Ecto neural progenitor cell (in vitro differentiated cells): ENCODE results near the gene NKAIN1.
"Not testable (repeated sequence)": the region's sequence is repeated elsewhere in the genome, so short reads cannot be mapped to it uniquely, and the experiment has no call there.

ENCODE experiments used
- DNase-seq: peaks from one replicate; pipeline ENCODE4 v3.0.0-alpha.2; 2018; ENCODE audit warnings: low spot score

NKAIN1 gene

DNA sequence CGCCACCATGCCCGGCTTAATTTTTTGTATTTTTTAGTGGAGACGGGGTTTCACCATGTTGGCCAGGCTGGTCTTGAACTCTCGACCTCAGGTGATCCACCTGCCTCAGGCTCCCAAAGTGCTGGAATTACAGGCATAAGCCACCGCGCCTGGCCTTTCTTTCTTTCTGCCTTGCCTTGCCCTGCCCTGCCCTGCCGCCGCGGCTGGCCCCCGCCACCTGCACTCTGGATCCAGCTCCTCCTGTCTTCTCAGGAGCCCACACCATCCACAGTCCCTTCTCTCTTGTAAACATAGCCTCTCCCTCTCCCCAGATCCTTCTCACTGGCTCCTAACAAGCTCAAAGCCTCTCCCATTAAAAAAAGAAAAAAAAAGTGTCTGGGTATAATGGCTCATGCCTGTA is 44.4 kb downstream of the NKAIN1 start:
- not testable (repeated sequence) for DNase-seq

DNA sequence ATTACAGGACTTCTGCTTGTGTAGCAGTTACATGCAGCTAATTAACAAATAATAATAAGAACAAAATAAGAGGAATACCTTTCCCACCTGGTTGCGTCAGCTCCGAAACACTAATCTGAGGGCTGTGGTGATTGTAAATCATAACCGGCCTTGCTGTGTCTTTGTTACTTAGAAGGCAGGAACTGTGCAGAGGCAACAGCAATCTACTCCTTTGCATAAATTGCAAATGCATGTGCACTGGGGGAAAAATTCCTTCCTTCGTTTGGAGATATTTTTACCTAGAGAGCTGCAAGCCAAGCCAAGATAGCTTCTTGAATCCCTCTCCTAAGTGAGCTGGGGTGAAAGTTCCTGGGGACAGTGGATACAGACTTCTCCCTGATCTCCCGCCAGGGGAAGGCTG is 46.0 kb downstream of the NKAIN1 start:
- DNase-seq, result no peak

DNA sequence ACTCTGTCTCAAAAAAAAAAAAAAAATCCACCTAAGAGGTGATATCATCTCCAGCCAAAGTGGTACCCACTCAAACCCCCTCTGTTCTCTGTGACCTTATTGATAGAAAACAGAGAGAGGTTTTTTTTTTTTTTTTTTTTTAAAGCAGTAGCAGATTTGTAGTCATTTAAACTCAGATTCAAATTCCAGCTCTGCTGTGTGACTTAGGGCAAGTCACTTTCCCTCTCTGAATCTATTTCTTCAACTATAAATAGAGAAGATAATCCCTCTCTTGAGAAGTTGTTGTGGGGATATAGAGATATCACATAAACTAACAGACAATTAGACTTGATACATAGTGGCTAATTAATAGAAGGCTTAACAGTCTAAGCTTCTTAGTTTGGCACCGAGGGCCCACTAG is 48.4 kb downstream of the NKAIN1 start:
- DNase-seq, result no peak

DNA sequence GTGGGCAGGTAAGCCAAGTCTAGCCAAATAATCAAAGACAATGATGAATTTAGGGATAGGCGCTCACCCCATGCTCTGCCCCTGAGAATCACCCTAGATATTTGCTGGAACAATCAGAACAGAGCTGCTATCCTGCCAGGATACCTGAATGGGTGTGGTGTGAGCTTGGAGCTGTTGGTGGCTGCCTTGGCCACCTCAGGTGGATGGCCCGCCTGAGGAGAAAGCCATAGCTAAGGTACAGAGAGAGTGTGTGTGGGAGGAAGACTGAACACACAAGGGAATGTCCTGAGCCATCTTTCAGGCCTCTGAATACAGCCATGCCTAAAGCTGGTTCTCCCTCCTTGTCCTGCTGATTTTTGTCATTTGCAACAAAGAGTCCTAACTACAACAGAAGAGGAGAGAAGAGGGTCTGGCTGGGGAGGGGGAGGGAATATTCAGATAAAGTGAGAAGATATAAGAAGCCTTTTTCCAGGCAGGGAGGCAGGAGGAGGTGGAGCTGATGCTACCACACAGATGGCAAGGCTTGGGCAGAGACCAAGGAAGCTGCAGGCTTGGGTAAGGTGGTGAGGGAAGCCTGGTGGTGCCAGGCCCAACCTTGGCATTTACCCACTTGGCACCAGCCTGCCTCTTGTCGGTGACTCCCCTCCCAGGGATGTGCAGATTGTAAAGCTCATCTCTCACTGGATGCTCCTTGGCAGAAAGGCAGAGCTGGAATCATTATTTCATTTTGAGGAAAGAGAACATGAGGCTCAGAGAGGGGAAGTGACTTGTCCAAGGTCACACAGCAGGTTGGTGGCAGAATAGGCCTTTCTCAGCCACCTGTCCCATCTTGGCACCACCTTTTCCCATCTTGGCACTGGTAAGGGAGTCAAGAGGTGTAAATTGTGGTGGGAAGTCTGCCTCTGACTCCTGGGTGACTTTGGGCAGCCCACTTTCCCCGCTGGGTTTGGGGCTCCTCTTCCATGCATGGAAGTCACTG is 49.7 kb downstream of the NKAIN1 start:
- DNase-seq, result no peak

DNA sequence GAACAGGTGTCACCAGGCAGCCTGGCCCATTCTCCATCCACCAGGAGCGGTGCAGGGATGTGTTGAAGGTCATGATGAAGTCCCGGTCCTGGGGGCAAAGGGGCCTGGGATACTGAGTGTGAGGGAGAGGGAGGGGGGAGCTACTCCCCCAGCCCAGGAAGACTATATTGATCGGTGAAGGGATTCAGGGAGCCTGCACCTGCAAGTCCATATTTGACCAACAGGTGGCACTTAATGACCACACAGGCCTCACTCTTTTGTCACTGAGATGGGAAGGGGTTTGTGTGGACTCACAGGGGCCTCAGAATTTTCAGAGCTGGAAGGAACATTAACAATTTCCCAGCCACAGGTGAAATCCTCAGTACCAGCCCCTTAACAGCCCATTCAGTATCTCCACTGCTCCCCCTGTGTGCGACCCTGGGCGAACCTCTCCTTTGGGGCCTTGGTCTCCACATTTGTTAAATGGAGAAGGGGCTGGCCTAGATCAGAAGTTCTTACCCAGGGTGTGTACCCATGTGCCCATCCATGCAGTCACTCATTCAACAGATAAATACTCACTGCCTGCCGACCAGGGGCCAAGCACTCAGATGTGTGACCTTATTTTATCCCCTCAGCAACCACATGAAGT is 55.6 kb downstream of the NKAIN1 start:
- peak; percentile 74 for DNase-seq

DNA sequence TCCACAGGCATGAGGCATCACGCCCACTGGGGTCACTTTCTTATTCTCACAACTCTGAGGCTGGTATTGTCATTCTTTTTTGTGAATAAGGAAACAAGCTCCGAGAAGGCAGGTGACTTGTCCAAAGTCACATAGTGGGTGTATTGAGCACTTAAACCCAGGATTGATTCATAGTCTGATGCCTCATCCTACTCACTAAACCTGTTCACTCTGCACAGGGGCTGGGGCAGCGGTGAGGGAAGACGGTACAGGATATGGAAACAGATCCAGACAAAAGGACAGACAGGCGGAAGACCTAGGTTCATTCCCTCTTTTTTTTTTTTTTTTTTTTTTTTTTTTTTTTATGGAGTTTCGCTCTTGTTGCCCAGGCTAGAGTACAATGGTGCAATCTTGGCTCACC is 56.6 kb downstream of the NKAIN1 start:
- DNase-seq, result no peak

DNA sequence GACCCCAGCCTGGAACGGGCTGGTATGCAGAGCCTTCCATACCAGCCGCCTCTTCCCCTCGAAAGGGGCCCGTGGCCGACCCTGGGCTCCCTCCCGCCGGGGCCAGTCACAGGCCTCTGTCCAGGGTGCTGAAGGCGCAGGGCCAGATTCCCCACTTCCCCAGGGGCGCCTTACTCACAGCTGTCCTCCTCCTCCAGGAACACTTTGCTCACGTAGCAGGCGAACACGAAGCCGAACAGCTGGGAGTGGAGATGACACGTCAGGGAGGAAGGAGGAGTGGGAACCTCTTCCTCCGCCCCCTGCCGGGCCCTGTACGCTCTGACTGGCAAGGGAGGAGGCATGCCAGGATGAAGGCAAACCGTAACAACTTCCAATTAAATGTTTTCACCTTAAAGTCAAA is 57.3 kb downstream of the NKAIN1 start:
- DNase-seq, result peak; percentile 91

DNA sequence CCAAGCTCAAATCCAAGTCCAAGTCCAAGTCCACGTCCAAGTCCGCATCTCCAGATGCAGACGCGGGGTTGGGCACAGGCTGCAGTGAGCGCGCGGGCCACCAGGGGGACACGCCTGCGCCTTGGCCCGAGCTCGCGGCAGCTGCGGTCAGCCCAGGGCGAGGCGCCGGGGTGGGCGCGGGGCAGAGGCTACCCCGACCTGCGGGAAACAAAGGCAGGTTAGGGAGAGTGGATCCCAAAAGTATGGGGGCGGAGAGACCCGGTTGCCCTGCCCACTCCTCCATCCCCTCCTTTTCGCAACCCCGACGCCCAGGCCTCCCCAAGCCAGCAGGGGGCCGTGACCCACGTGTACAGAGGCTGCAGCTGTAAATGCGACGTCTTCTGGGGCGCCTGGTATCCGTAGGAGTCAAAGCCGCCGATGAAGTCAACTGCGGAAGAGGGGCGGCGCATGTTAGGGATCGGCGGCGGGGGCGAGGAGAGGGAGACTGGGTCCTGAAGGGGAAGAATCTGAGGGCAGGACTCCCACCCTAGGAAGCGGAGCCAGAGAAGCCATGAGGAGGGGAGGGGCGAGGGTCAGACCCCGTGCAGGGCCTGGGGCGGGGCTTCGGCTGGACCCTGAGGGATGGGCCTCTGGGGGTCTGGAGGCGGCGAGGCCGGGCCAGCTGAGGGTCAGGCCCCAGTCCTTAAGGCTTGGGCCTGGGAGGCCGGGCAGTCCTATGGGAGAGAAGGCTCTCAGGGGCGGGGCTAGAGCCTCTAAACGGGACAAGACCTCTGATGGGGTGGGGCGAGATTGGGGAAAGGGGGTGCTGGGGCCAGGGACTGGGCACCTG is 58.0 kb downstream of the NKAIN1 start:
- peak; percentile 85 for DNase-seq

DNA sequence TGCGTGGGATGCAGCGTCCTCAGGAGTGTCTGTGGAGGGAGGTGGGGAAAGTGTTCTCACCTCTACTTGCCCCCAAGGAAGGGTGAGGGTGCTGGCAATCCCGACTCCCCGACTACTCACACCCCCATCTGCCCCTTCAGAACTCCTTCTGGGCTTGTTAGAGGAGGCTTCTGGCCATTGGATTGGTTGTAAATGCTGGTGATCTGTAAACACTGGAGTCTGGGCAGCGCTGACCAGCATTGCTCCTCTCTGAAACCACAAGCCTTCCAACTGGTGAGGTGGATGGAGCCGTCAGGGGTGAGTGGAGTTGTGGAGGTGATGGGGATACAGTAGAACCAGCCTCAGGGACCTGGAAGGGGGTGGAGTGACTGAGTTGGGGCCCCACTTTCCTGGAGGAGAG is 59.3 kb downstream of the NKAIN1 start:
- DNase-seq, result no peak

DNA sequence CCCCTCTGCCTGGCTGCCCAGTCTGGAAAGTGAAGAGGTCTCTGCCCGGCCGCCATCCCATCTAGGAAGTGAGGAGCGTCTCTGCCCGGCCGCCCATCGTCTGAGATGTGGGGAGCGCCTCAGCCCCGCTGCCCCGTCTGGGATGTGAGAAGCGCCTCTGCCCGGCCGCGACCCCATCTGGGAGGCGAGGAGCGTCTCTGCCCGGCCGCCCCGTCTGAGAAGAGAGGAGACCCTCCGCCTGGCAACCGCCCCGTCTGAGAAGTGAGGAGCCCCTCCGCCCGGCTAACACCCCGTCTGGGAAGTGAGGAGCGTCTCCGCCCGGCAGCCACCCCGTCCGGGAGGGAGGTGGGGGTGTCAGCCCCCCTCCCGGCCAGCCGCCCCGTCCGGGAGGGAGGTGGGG is 63.4 kb downstream of the NKAIN1 start:
- not testable (repeated sequence) for DNase-seq

DNA sequence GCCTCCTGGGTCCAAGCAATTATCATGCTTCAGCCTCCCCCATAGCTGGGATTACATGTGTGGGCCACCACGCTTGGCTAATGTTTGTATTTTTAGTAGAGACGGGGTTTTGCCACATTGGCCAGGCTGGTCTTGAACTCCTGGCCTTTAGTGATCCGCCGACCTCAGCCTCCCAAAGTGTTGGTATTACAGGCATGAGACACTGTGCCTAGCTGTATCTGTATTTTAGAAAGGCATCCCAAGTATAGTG is 69.3 kb downstream of the NKAIN1 start:
- DNase-seq, result no peak

DNA sequence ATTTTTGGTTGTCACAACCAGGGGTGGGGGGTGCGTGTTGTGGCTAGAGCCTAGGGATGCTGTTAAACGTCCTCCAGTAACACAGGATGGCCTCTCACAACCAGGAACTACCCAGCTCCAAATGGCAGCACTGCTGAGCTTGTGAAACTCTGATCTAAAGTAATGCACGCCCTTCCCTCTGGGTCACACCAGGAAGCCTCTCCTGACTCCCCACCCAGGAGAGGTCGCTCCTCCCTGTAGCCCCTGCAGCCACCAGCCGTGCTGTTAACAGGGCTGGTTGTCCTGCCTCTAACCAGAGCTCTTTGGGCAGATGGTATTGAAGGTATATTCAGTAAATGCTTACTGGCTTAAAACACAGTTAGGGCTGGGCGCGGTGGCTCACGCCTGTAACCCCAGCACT is 73.2 kb downstream of the NKAIN1 start:
- no peak for DNase-seq

DNA sequence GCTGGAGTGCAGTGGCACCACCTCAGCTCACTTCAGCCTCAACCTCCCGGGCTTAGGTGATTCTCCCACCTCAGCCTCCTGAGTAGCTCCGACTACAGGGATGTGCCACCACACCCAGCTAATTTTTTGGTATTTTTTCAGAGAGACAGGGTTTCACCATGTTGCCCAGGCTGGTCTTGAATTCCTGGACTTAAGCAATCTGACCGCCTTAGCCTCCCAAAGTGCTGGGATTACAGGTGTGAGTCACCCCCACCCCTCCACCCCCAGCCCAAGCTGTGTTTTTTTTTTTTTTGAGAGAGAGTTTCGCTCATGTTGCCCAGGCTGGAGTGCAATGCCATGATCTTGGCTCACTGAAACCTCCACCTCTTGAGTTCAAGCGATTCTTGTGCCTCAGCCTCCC is 75.4 kb downstream of the NKAIN1 start:
- no peak for DNase-seq

DNA sequence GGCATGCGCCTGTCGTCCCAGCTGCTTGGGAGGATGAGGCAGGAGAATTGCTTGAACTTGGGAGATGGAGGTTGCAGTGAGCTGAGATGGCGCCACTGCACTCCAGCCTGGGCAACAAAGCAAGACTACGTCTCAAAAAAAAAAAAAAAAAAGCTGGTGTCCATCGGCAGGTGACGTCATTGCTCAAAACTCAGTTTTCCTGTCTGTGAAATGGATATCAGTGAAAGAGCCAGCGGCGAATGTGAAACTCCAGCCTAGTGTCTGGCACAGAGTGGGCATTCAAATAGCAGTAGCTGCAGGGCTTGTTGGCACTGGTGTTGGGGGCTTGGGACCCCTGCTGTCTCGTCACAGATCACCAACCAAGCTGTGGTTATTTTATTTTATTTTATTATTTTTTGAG is 75.8 kb downstream of the NKAIN1 start:
- DNase-seq, result no peak

DNA sequence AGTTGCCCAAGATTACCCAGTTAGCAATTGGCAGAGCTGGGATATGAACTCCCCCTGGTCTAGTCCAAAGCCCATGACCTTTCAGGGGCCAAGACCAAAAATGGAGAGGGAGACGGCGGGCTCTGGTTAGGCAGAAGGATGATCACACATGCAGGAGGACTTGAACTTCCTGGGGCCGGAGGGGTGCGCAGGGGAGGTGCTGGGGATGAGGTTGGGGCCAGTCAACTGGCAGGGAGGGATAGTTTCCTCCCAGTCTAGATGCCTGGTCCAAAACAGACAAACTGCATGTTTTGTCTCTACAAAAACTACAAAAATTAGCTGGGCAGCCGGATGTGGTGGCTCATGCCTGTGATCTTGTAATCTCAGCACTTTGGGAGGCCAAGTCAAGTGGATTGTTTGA is 78.1 kb downstream of the NKAIN1 start:
- DNase-seq, result no peak

DNA sequence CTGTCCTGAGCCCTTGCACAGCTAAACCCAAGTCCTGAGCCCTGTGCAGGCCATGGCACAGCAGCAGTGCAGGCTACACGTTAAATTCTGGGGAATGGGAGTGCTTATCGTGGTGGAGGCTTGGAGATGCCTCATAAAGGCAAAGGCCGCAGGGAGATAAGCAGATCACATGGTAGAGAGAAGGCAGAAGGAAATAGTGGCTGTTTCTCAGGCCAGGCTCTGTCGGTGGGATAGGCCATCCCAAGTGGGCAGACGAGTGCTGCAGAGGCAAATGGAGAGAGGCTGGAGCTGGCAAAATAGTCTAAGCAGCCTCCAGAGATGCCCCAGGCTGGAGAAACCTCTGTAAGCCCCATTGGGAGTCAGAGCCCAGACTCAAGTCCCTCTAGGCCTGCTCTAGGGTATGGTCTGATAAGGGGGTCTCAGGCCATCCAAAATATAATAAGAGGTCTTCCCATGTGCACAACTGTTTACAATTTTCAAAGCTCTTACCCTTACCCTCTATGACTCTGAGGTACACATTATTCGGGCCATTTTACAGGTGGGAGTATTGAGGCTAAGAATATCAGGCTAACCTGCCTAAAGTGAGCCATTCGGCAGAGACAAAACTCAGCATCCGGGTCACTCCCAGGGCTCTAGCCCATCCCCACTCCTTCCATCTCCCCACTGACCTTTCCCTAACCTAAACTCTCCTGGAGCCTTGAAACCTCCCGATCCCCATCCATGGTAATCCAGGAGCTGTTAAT is 79.6 kb downstream of the NKAIN1 start:
- no peak for DNase-seq

DNA sequence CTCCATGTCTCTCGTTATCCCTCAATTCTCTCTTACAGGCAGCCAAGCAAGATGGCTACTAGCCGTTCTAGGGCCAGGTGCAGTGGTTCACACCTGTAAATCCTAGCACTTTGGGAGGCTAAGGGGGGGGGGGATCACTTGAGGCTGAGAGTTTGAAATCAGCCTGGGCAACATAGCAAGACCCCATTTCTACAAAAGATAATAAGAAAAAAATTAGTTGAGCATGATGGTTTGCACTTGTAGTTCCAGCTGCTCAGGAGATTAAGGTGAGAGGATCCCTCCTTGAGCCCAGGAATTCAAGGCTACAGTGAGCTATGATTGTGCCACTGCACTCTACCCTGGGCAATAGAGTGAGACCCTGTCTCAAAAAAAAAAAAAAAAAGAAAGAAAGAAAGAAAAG is 80.4 kb downstream of the NKAIN1 start:
- no peak for DNase-seq

DNA sequence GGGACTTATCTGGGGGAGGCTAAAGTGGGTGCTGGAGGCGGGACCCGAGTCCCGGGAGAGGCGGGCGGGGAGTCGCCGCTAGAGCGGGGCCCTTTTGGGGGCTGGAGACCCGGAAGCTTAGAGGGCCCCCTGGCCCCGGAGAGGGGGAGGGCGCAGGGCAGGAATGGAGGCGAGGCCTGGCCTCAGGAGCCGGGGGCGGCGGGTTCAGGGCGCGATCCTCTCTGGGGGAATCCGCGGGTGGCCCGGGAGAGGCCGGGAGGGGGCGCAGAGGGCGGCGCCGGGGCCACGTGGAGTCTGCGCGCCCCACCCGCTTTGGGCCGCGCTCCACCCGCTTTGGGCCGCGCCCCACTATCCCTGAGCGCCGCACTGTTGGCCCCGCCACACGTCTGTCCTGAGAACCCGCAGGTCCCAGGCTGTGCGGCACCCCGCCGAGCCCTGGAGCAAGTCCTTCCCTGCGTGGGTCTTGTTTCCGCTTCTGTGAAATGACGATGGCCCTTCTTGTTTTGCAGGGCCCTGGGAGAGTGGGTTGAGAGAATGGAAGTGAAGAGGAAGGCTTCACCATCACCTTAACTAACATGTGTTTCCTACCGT is 84.4 kb downstream of the NKAIN1 start:
- no peak for DNase-seq

DNA sequence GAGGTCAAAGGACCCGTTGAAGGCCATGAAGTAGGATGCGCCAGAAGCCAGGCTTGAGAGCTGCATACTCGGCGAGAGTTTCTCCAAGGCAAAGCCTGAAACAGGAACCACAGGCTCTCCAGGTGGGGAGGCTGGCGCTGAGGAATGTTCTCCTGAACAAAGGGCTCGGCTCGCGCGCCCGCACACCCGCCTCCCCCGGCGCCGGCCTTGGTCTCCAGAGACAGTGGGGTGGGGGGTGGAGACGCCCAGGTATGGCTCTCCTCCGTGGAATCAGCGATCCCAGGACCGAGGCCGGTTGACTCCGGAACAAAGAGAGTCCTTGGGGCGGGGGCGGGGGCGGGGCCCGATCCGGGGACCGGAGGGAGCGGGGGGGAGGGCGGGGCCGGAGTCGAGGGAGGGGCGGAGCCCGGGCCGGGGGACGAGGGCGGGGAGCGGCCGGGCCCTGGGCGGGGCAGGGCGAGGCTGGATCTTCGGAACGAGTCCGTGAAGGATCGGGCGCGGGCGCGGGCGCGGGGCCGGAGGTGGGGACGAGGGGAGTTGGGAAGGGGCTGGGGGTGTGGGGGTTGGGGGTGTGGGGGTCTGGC is 85.0 kb downstream of the NKAIN1 start:
- DNase-seq, result peak; percentile 94

DNA sequence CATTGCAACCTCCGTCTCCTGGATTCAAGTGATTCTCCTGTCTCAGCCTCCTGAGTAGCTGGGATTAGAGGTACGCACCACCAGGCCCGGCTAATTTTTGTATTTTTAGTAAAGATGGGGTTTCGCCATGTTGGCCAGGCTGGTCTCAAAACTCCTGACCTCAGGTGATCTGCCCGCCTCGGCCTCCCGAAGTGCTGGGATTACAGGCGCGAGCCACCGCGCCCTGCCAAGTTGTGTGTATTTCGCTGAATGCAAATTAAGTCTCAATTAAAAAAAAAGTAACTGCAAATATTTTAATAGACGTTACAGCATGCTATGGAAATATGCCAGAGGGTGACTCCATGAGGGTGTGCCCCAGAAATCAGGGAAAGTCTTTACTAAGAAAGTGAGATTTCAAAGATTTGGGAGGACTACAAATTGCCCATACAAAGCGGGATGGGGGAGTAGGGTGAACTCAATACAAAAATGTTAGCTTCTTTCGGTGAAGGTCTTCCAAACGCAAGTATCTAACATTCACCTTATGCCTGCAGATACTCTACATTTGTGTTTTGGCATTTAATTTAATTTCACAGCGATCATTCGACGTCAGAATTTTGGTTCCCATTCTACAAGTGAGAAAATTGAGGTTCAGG is 85.6 kb downstream of the NKAIN1 start:
- DNase-seq, result no peak

DNA sequence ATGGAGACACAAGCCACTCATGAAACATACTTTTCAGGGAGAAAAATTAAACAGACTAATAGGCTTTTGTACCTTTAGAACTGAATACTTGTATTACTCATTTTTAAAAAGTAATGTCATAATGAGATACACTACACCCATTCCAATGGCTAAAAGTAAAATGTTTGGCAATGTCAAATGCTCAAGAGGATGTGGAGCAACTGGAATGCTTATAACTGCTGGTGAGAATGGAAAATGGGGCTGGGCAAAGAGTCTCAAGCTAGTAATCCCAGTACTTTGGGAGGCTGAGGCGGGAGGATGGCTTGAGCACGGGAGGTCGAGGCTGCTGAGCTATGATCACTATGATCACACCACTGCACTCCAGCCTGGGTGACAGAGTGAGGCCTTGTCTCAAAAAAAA is 86.3 kb downstream of the NKAIN1 start:
- DNase-seq, result no peak
